Measurements from ENCODE around the gene SLC13A4. TPM values are rescaled to one million over a fixed set of nuclear protein-coding genes. Genes with fewer than 3 reads are reported as not detected.

Gene SLC13A4
- total RNA-seq, 1 donor from 2014 or later: not detected

Other genes starting within 250 kb of the SLC13A4 start
- gene CNOT4, start 218.1 kb downstream of the SLC13A4 start, total RNA-seq: 9.6 and 11.4 TPM in 2 replicates
- 78.0 and 91.2 TPM in 2 replicates for gene NUP205, start 170.3 kb downstream of the SLC13A4 start, total RNA-seq
- 6.6 and 8.0 TPM in 2 replicates for gene STMP1, start 65.7 kb downstream of the SLC13A4 start, total RNA-seq
- not detected in 2 replicates for gene FAM180A, start 20.6 kb upstream of the SLC13A4 start, total RNA-seq
- gene MTPN, start 249.2 kb upstream of the SLC13A4 start, total RNA-seq: 153 and 159 TPM in 2 replicates

All from pulmonary artery endothelial cell (primary cell).